Measurements from ENCODE around the gene SLC22A3.
"Not testable (repeated sequence)": the region's sequence is repeated elsewhere in the genome, so short reads cannot be mapped to it uniquely, and the experiment has no call there.

Gene SLC22A3

DNA sequence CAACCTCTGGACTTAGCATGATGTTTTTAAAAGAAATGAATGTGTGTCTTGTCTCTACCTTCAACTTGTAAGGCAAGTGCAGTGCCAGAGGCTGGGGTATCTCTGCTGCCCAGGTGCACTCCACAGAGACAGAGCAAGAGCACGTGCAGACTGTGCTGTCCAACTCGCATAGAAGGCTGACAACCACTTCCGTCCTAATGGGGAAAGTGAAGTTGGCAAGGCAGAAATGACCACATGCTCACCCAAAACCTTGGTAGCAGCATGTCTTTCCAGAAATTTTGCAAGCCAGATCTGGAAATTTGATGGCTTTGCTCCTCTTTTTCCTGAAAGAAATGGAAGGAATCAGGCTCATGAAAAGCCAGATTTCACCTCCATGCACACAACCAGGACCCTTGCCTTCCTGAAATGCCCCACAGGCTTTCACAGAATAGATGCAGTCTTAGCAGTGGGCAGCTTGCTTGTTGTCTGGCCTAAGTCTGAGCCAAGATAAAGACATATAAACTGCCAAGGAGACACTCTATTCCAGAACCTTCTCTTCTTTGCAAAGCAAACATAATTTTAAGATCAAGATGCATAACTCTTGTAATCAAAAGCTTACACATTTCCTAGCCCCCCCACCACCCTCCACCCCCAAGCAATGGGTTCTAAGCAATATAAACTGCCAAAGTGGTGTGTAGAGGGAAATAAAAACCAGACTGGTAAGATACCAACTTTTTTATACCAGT is 26.8 kb downstream of the SLC22A3 start:
- no peak for DNase-seq (ENCODE audit: low read depth)

DNA sequence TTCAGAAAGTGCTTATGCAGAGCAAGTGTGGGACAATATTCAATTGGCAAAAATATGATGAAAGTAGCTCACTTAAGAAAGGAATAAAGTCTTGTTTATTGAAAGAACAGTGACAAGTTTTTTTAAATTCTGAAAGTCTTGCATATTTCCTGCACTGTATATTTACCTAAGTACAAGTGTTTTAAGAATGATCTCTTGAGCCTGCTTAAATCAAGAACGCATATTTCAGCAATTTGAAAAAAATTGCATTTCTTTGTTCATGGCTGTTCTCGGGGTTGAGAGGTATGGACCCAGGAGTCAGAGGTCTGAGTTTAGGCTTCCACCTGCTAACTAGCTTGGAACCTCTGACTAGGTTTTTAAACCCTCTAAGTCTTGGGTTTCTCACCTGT is 27.4 kb downstream of the SLC22A3 start:
- no peak for DNase-seq (ENCODE audit: low read depth)

DNA sequence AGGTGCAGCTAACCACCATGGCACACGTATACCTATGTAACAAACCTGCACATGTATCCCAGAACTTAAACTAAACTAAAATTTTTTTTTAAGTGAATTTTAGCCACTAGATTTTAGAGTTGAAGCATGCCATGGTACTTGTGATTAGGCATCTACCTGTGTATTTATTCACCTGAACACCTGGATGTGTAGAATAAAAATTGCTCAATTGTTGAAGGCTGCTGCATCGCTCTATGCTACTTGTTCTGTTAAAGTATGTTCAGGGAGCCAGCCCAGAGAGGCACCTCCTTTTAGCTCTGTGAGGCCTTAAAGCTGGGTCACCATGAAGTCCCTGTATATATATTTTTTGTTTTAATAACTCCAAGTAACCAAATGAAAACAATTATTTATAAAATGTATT is 28.3 kb downstream of the SLC22A3 start:
- DNase-seq (ENCODE audit: low read depth), result no peak

DNA sequence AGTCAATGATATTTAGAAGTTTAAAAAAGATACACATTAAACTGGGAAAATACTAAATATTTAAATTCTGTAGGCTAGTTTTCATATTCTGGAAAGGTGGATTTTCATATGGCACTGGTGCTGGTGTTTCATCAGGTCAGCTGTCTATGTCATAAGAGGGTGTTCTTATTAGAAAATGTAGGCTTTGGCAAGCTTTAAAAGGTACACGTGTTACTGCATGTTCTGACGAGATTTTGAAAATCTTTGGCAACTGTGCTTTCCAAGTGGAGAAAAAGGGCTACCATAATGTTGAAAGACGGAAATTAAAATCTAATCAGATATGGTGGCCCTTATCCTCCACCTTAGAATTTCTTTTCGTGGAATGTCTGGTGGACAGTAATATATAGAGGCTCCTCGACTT is 30.0 kb downstream of the SLC22A3 start:
- DNase-seq (ENCODE audit: low read depth), result no peak

DNA sequence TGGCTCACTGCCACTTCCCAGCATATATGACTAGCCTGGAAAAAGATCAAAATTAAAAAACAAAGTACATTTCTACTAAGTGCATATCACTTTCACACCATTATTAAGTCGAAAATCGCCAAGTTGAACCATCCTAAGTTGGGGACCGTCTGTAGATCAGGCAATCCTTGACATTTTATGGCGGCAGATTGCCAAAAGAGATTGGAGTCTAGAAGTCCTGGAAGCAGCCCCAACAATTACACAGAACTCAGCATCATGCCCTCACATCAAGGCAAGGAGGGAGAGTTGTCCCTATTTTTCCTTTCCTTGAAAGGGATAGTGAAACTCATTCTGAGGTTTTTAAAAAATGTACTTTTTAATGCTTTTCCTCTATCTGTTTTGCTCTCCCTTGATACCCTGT is 30.7 kb downstream of the SLC22A3 start:
- no peak for DNase-seq (ENCODE audit: low read depth)

DNA sequence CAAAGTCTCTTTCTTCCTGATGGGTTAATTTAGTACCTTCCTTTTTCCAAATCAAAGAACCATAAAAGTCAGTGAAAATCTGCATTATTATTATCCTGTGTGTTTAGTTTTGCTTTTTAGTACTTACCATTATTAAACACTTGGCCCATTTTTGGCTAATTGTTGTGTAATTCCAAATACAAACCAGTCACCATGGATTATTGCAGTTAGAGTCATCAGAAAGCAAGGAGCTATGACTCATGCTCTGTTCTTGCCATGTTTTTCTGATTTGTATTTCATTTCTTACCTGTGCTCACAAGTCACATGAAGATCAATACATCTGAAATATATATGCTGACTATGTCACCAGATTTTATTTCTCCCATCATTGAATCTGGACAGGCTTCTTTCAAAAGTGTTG is 31.3 kb downstream of the SLC22A3 start:
- no peak for DNase-seq (ENCODE audit: low read depth)

DNA sequence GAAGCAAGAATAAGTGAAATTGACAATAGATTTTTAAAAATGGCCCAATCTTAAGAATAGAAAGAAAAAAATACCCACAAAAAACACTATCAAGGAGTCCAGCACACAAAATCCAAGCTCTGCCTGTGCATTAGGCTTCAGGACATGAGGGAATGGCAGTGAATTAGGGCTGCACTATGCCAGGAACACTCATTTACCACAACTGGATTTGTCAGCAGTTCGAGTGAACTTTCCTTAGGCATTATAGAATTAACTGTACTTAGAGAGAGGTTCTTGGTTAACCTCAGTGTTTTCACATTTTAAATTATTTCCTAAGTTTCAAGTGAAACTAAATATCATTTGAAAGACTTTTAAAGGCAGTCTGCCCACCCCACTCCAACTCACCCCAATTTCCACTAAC is 34.8 kb downstream of the SLC22A3 start:
- no peak for DNase-seq (ENCODE audit: low read depth)

DNA sequence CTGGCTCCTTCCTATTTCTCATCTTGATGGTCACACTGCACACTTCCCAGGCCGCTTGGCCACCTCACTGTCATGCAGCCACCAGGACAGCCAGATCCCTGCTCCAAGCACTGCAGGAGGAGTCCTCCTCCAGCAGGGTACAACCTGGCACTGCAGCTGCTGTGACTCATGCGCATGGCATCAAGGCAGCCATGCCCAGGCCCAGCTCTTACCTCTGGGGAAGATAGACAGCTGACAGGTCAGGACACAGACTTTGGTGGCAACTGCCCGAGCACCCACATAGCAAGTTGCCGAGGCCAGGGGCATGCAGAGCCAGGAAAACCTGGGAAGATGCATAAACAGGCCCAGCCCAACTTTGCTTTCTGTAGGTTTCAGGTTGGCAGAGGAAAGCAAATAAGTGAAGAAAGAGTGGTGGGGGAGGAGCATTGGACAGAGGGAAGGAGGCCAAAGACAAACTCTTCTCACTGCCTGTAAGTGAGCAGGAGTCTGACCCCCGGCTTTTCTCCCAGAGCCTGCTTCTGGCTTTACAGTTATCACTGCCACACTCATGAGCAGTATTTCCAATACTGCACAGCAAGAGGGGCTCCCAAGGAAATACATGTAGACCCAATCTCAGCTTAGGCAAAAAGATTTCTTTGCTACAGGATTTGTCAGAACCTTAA is 38.8 kb downstream of the SLC22A3 start:
- no peak for DNase-seq (ENCODE audit: low read depth)

DNA sequence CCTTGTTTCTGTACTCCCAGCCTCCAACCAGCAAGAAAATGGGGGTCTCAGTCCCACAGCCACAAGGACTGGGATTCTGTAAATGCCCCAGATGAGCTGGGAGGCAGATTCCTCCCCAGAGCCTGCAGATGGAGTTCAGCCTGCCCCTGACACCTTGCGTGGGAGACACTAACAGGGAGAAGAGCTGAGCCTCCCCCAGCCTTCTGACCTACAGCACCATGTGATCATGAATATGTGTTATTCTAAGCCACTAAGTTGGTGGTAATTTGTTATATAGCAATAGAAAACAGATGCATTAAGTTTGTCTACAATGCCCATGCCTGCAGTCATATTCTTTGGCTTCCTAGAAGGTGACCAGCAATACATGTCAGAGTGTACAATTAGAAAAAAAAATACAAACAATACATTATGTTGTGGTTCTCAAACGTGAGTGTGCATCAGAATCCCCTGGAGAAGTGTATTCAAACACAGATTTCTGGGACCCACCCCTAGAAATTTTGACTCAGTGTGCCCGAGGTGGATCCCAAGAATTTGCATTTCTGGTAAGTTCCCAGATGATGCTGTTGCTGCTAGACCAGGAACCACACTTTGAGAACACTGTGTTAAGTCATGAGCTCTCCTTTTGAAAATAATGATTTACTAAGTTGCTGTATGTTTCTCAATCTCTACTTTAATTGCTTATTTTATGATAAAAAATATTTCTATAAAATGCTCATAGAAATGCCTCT is 39.9 kb downstream of the SLC22A3 start:
- no peak for DNase-seq (ENCODE audit: low read depth)

DNA sequence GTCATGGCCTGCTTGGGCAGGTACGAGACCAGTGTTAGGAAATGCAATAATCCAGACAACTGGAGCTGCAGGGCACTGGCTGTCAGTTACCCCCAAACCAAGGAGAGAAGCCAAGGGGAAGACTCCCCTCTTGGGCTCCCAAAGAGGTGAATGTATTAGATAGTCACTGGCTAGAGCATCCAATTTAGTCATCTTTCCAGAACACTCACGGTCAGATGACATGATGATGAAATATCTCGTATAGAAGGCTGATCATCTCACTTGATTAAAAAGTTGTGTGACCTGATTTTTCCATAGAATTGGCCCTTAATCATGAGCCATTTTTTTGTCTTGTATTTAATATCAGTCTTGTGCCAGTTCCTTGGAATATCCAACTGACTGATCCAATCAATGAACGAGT is 40.7 kb downstream of the SLC22A3 start:
- DNase-seq (ENCODE audit: low read depth), result no peak

DNA sequence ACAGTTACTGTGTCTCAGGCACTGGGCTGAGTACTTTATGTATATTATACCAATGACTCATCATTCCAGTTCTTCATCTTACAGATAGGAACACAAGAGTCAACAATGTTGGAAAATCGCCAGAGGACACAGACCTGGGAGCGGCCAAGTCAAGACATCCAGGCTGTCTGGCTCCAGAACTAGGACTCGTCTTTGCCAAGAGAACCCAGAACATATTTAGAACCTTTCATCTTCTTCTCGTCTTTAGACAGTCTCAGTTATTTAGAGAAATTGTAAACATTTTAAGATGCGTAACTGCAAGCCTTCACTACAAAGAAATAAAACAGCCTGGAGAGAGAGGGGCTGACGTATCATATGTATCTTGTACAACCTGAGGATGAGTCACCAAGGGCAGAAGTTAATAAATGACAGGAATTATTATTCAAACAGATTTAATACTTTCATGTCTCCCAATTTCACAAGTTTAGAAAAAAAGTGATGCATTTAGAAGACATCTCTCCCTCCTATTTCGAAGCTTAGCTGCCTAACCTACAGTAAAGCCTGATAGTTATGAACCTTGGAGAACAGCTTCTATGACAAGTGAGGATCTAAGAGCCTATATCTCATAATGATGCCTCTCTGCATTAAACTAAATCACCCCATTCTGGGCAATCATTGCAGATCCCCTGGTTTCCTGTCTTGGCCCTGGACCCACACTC is 43.4 kb downstream of the SLC22A3 start:
- DNase-seq (ENCODE audit: low read depth), result no peak

DNA sequence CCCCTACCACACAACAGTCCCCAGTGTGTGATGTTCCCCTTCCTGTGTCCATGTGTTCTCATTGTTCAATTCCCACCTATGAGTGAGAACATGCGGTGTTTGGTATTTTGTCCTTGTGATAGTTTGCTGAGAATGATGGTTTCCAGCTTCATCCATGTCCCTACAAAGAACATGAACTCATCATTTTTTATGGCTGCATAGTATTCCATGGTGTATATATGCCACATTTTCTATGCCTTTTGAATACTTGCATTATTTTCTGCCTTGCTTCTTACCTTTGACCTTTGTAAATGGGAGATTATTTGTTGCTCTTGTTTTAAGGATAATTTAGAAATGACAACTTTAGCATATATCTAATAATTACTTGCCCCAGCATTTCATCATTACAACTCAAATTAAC is 45.3 kb downstream of the SLC22A3 start:
- DNase-seq (ENCODE audit: low read depth), result not testable (repeated sequence)

DNA sequence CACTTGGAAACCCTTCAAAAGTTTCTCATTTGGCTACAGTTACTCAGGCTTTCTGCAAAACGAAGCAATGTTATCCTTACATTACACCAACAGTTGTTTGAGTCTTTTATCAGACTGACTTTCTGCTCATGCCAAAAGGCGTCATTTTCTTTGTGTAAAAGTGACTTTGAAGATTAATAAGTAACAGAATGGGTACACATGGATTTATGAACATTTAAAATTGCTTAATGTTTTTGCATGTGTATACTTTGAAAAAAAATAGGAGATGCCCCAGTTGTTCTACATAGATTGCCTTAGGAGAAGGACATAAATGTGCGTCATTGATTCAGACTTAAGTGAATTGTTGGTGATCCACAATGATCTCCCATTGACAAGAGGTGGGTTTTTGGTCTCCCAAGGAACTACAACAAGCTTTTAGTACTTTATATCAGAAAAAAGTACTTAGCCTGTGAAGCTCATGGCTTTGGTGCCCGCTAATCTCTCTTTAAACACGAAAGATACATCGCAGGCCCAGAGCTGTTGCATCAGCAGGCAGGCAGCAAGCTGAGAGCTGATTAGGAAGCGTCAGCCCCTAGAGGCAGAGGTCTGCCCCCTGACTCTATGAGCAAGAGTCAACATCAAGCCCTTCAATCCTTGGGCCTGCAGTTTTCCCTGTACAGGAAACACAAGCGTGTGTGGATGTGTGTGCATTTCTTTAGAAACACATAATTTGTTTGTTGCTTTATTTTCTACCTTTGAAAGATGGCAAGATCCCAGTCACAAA is 45.9 kb downstream of the SLC22A3 start:
- DNase-seq (ENCODE audit: low read depth), result no peak

DNA sequence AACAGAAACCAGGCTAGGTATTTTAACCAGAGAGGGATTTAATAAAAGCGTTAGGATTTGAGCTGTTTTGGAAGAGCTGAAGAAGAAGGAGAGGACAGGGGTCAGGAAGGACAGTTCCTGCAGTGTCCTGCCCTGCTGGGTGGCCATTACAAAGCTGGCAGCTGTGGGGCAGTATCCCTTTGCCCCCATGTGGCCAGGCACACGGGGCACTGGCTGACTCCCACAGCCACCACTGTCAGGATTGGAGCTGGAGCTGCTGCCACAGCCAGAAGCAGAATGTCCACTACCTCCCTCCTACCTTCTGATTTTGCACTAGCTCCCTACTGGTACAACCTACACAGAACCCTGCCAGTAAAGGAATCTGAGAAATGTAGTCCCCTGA is 46.5 kb downstream of the SLC22A3 start:
- DNase-seq (ENCODE audit: low read depth), result no peak

DNA sequence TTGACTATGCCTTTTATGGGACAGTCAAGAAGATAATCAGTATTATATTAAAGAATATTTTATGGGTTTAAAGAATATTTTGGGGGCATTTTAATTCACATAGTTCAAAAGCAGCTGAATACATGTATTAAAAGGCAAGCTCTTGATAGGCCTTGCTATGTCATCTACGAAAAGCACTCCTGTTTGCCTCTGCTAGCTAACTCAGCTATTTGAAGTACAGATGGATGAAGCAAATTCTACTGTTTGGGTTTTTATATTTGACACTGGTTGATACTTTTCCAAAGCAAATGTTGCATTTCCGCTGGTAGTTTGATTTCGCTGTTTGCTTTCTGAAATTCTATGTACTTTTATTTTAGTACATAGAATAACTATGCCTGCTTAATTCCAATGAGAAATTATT is 47.0 kb downstream of the SLC22A3 start:
- no peak for DNase-seq (ENCODE audit: low read depth)

DNA sequence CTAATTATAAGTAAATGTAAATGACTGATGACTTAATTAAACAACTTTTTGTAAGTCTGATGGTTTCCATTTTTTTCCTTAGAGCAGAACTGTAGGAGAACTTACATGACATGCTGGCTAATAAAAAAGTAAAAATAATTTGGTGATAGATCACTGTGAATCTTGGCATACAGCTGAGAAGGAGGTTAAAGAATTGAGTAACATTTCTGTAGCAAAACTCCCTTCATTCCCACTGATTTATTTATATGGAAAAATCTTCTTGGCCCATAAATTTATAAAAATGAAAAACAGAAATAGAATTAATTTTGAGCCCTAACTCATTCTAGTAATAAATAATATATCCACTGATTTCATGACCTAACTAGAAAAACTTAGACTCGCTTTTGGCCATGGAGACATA is 48.1 kb downstream of the SLC22A3 start:
- DNase-seq (ENCODE audit: low read depth), result no peak

DNA sequence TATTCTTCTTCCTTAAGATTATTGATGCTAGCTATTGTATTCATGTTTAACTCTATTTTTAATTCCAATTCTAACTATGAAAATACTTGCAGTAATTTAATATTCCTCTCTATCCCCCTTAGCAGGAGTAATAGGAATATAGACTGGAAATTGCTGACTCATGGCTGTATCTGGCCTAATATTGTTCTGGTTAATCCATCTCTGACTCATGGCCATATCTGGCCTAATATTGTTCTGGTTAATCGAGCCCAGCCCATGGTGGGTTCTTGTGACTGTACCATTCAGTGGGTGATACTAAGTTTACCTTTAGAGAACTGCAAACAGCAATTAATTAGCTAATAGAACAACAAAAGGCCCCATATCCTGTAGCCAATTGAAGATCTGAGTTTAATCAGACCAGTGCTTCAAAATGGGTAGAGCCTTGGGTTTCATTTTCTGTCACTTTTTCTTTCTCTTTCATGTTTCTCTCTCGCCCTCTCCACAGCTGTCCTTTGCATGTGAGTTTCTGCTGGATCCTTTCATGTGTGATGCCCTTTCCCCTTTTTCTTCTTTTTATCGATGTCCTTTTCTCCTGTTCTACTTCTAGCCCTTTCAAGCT is 50.6 kb downstream of the SLC22A3 start:
- DNase-seq (ENCODE audit: low read depth), result no peak

DNA sequence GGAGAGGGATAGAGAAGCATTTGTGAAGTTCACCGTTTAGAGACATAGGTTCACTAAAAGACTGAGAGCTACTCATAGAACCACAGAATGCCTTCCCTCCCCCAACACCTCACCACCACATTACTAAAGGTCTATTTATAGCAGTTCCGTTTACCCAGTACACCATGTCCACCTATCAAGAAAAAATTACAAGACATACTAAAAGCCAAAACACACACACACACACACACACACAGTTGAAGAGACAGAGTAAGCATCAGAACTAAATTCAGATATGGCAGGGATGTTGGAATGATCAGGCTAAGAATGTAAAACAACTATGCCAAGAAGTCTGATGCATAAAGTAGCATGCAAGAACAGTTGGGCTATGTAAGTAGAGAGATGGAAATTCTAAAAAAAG is 52.3 kb downstream of the SLC22A3 start:
- no peak for DNase-seq (ENCODE audit: low read depth)

DNA sequence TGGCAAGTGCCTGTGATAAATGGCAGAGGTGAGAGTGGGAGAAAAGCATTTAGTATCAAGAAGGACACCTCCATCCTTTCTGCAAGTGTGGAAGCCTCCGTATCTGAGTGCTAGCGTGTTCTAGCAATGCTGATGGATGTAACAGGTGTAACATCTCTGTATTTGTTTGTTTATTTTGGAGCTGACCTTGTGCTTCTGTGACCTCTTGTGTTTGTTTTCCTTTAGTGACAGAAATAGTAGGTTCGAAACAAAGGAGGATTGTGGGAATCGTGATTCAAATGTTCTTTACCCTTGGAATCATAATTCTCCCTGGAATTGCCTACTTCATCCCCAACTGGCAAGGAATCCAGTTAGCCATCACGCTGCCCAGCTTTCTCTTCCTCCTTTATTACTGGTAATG is 60.4 kb downstream of the SLC22A3 start:
- DNase-seq (ENCODE audit: low read depth), result no peak

DNA sequence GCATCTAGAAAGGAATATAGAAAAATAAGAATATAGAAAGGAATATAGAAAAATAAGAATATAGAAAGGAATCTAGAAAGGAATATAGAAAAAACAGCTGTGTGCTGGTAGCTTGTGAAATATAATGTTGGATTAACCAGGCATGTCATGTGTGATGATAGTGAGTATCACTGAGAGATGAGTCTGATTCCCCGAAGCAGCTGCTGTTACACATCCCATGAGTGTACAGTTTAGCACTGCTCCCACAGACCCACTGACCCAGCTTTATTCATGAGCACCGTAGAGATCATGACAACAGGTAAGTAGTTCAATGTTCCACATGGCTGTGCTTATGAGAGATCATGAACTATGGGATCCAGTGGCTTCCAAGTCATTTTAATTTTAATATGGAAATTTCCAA is 64.8 kb downstream of the SLC22A3 start:
- no peak for DNase-seq (ENCODE audit: low read depth)

DNA sequence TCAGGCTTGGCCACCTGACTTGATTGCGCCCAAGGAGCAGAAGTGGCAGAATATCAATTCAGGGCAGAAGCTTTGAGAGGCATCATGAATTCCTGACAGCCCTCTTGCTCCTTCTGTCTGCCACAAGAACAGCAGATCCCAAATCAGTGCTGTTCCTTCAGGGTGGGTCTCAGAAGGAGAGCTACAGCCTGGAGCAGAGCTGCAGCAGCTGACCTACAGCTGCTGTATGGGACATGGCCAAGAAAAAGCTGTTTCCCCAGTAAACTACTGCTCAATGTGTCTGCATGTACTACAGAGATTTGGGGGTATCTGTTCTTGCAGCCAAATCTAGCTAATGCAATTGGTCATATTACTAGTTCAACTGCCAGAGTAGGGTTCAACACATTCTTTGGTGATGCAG is 69.0 kb downstream of the SLC22A3 start:
- no peak for DNase-seq (ENCODE audit: low read depth)

DNA sequence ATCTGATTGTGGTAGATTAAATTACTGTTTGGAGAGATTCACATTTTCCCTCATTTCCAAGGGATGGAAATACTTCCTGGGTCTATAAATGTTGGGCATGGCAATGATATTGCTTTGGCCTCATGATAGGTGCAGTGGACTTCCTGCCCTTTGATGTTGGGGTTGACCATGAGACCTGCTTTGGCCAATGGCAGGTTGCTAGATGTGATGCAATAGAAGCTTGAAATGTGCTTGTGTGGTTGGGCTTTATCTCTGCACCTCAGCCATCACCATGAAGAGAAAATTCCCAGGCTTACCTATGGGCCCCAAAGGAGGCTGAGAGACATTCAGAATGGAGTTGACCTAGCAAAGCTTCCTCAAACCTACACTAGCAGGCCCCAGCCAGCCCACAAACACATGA is 69.4 kb downstream of the SLC22A3 start:
- no peak for DNase-seq (ENCODE audit: low read depth)

All from stimulated activated CD4-positive, alpha-beta T cell treated with anti-CD3 and anti-CD28 coated beads, Interleukin-2, amount 100 ng/mL, for 4 hours (primary cell).